ENCODE measurements around the gene IER3. TPM values are rescaled to one million over a fixed set of nuclear protein-coding genes. Genes with fewer than 3 reads are reported as not detected.

Gene IER3
- total and polyA plus RNA-seq, 2 of the 13 experiments (the other 11 are each of a cell fraction or from before 2014, with no cell fraction given) = 51.1 to 131 TPM

- TF ChIP-seq SKIL (CRISPR knock-in tag; IDR thresholded peaks at IDR 0.05; ENCODE audit: borderline replicate concordance) = peak; percentile 57; the same call in 1 of the 2 replicates
- TF ChIP-seq FOXA1 (IDR thresholded peaks at IDR 0.05) = no peak
- peak; percentile 51; the same call in 1 of the 2 replicates for TF ChIP-seq FOXA1 (CRISPR knock-in tag; IDR thresholded peaks at IDR 0.05)
- 0 out of 2 replicates have a peak, but pooled peaks have one; percentile 46 for TF ChIP-seq FOXP1 (IDR thresholded peaks at IDR 0.05)
- no peak; the same call in 1 of the 2 replicates for TF ChIP-seq FOXP1 (CRISPR knock-in tag; IDR thresholded peaks at IDR 0.05)
- peak; percentile 11; the same call in 1 of the 2 replicates for TF ChIP-seq ATF7 (IDR thresholded peaks at IDR 0.05)
- TF ChIP-seq ATF7 (CRISPR knock-in tag; IDR thresholded peaks at IDR 0.05) = no peak
- no peak for TF ChIP-seq KLF15 (CRISPR knock-in tag; IDR thresholded peaks at IDR 0.05; ENCODE audit: borderline replicate concordance)
- TF ChIP-seq HNF1A (IDR thresholded peaks at IDR 0.05; ENCODE audit: low read depth) = peak; percentile 61
- no peak for TF ChIP-seq HNF1A (CRISPR knock-in tag; IDR thresholded peaks at IDR 0.05; ENCODE audit: borderline replicate concordance)
- TF ChIP-seq LCORL (IDR thresholded peaks at IDR 0.05) = 0 out of 2 replicates have a peak, but pooled peaks have one; percentile 16
- no peak; the same call in 1 of the 2 replicates for TF ChIP-seq LCORL (CRISPR knock-in tag; IDR thresholded peaks at IDR 0.05)
- TF ChIP-seq NFYB (CRISPR knock-in tag; IDR thresholded peaks at IDR 0.05) = no peak
- peak; percentile 74 for TF ChIP-seq FOXP4 (CRISPR knock-in tag; IDR thresholded peaks at IDR 0.05)
- peak; percentile 30 for TF ChIP-seq YY1 (IDR thresholded peaks at IDR 0.05; ENCODE audit: insufficient read depth, insufficient replicate concordance, low read depth, low read length)
- TF ChIP-seq SIX1 (CRISPR knock-in tag; IDR thresholded peaks at IDR 0.05; ENCODE audit: borderline replicate concordance) = peak; percentile 58; the same call in 1 of the 2 replicates
- TF ChIP-seq KAT7 (CRISPR knock-in tag; IDR thresholded peaks at IDR 0.05; ENCODE audit: borderline replicate concordance) = no peak; the same call in 1 of the 2 replicates
- TF ChIP-seq ZNF354B (CRISPR knock-in tag; IDR thresholded peaks at IDR 0.05) = 0 out of 2 replicates have a peak, but pooled peaks have one; percentile 63
- no peak for TF ChIP-seq ZNF326 (CRISPR knock-in tag; IDR thresholded peaks at IDR 0.05; ENCODE audit: borderline replicate concordance)
- TF ChIP-seq TRAFD1 (CRISPR knock-in tag; IDR thresholded peaks at IDR 0.05; ENCODE audit: borderline replicate concordance) = no peak; the same call in 1 of the 2 replicates
- 0 out of 2 replicates have a peak, but pooled peaks have one; percentile 36 for TF ChIP-seq ZNF614 (CRISPR knock-in tag; IDR thresholded peaks at IDR 0.05; ENCODE audit: borderline replicate concordance)
These were observed 38.2 kb upstream of the IER3 start (continued) for GRCh38 chr6:30782425-30783014.
